DMS 273 (cell line): ENCODE results near the gene SGCG.

Experiments used
- DNase-seq: peaks from one replicate; lab custom pipeline; 2025; ENCODE audit not compliant: unreplicated experiment; lab: John Stamatoyannopoulos, UW

Gene SGCG

DNA sequence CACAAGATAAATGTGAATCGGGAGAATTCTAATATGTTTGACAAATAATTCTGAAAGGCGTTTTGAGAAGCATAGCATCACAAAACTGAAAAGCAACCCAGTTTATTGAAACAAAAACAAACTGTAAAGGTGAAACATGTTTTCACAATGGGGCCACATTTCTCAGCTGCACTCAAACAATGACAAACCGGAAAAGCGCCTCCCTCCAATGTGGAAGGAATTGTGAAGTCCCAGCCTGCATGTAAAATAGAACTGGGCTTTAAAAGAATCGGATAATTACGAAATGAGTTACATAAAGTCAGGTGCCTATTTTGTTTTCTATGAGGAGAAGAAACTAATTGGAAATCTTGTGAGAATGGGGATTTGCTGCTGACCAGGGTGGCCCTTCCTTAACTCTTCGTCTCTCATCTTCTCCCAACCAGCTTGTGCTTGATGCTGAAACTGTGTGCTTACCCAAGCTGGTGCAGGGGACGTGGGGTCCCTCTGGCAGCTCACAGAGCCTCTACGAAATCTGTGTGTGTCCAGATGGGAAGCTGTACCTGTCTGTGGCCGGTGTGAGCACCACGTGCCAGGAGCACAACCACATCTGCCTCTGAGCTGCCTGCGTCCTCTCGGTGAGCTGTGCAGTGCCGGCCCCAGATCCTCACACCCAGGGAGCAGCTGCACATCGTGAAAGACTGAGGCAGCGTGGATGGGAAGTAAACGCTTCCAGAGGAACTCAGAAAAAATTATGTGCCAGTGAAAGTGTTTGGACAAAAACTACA is 143.3 kb downstream of the SGCG start:
- no peak for DNase-seq

DNA sequence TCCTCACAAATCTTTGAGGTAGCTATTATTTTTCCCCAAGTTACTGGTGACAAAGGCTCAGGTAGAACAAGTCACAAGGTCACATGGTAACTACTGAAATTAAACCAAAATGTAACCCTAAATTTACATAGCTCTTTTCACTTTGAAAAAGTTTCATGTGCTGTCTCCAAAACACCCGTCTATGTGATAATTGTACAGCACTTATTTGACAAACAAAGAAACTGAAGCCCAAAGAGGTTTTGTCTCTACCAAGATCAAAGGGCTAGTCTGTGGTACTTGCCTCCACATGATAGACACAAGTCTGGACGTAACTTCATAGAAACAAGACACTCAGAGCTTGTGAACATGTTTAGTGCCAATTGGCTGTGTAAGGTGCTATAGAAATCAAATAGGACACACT is 144.4 kb downstream of the SGCG start:
- no peak for DNase-seq

DNA sequence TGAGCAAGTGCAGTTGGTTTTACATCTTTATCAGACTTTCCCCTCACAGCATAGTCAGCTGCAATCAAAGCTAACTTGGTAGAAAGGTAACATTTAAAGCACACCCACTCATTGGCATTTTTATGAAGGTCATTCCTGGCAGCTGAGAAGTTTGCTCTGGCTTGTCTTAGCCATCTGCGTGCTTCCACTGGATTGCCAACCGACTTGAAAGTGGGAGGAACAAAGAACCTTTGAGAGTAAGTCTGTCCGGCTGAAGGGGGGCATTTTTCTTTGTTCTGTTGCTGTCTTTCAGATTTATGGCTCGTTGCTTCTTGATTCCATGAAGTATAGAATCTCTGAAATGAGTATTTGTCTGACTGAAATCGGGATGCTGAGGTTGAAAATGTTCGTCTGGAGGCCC is 149.6 kb downstream of the SGCG start:
- no peak for DNase-seq

DNA sequence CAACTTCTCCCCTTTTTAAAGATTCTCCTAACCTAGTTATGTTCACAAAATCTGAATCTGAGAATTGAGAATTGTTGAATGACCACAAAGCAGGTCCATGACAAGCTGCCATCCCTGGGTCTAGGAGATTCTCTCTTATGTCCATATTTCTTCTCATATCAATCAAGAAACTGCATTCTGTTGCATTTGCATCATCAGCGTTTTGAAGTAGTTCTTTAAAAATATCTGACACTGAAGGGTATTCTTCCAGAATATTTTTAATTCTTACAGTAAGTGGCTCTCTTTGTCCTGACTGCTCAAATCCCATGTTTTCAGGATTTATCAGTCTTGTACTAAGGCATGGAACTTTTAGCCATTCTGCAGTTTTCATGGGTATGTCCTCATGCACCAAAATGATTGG is 158.4 kb downstream of the SGCG start:
- no peak for DNase-seq

DNA sequence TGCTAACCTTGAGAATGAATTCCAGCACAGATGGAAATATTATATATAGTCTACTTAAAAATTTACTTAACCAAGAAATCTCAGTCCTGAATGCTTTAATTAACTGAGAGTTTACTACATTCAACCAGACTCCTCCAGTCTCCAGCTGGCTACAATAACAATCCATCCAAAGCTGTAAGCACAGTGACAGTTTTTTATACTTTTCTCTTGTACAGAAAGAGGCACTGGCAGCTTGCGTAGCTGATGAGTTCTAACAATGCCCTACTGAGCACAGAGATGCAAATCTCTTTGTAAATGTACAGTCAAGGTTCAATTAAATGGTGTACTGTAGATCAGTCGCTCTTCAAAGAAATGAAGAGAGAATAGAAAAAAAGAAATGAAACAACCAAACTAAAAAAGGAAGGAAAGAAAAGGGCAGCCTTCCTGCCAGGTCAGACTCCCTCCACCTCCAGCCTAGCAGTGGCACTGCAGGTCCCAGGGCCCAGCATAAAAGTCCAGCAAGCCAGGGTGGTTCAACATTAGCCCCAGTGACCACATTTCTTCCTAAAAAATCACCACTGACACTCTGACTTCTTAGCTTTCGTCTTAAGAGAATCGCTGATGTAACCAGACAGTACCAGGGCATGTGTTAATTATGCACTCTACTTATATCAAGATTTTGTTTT is 164.3 kb downstream of the SGCG start:
- no peak for DNase-seq

DNA sequence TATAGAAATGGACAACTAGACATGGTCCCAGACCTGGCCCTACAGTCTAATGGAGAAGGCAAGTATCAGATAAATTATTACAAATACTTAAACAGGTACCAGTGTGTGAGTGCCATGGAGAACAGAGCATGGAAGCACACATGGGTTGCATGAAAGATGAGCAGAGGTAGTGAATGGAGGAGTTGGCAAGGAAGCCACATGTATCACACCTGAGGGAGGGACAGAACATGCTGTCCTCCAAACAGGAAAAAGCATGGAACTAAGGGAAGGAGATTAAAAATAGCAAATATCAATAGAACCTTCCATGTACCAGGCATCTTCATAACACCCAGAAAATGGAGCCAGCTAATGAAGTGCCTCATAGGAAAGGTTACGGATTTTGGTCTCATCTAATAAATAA is 166.8 kb downstream of the SGCG start:
- no peak for DNase-seq

DNA sequence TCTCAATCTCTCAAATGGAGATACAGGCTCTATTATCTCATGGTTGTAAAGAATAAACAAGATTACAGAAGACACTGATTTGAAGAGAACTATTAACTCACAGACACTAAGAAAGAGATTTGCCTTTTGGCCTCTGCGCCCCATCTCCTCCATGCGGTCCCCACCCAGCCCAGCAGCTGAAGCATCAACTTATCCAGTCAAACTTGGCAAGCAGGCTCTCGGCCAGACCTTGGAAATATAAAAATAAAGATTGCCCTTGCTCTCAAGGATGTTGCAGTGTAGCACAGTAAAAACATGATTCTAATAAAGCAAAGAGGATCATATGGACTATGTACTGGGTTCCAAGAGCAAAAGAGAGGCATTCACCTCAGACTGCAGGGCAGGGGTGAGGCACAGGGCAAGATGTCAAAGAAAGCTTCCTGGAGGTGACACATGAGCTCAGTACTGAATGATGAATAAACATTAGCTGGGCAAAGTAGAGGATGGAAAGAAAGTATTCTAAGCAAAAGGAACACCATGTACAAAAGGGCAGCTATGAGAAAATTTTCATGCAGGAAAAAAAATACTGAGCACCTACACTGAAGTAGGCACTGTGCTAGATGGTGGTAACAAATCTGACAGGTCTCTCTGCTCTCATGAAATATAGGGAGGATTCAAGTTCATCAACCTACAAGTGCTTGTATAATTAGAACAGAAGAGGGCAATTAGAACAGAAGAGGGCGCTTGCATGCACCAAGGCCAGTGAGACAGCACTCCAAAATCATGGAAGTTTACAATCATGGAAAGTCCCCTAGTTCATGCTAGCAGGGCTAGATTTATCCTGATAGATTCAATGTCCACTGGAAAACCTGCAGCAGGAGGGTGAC is 167.7 kb downstream of the SGCG start:
- DNase-seq, result no peak

DNA sequence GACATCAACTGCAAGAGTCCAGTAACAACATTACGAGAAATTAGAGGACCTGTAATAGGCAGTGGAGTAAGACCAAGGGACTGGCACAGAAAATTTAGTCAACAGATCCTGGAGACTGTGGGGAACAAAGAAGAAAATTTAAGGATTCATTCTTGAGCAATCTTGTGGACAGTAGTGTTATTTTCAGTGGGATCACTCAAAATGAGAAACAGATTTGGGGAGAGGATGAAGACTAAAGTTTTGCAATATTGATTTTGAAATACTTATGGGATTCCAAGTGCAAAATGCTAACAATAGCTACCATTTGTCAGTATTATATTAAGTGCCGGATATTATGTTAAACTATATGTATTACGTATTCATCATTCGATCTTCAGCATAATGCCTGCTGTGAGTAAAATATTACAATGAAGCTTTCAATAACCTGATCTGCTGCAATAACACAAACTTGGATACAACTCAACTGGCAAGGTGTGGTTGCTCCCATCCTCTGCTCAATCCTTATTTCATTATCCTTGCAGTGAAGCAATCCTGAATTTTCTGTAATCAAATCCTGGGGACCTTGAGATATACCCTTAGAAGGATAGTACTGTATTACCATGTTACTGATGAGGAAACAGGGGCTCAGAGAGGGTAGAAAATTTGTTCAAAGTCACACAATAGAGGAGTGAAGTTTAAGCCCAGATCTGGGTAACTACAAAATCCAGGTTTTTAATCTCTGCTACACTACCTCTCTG is 168.6 kb downstream of the SGCG start:
- no peak for DNase-seq

DNA sequence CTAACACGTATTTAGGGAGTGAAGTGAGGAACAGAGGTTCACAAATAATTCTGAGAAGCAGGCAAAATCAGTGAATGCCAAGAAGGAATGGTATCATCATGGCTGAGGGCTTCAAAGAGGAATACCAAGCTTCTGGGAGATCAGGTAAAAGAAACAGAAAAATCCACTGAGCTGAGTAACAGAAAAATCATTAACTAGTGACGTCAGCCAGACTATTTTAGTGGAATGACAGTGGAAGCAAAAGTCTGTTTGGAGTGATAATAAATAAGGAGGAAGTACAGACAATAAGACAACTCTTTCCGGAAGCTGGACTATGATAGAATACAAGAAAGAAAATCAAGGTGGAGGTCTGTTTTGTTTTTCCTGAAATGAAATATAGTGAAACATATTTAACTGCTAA is 169.2 kb downstream of the SGCG start:
- DNase-seq, result no peak

DNA sequence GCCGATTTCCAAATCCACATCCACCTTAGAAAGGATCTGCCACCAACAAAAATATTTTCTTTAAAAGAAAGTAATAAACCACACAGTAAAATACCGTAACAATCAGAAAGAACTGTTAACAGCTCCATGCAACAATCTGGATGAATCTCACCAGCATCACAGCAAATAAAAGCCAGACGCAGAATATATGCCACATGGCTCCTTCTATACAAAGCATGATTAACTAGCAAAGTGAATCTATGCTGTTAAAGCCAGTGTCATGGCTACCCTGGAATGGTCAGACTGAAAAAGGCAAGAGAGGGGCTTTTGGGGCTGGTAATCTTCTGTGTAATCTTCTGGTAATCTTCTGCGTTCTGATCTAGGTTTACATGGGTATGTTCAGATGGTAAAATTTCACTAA is 171.4 kb downstream of the SGCG start:
- no peak for DNase-seq

DNA sequence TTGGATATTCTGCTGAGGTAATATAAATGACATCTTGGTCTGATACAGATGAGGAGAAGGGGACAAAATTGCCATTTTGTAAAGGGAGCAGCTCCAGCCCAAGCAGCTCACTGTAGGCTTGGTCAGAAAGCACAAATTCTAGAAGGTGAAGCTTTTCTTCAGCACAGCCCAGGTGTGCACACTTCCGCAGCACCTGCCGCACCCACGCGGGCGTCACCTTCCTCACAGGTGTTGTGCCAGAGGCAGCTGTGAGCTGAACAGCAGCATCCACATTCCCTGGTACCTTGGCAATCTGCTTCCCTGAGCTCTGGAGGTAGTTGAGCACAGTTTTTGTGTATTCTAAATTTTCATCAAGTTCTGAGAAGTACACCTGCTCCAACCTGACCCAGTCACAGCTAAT is 173.7 kb downstream of the SGCG start:
- no peak for DNase-seq

DNA sequence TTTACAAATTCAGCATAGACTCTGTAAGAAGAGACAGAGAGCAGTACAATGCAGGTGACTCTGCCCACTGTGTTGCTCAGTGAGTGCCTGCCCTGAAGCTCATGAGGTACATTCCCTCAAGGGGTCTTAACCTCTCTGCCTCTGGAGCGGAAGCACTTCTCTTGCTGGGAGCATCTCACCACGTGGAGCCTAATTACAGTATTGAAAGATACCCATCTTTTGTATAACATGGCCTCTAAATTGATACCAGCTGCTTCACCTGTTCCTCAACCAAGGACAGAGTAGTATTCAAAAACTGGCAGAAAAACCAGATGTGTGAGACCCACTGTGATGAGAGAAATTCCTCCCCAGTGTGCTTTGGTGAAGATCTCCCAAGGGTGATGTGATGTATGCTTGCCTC is 175.6 kb downstream of the SGCG start:
- no peak for DNase-seq

DNA sequence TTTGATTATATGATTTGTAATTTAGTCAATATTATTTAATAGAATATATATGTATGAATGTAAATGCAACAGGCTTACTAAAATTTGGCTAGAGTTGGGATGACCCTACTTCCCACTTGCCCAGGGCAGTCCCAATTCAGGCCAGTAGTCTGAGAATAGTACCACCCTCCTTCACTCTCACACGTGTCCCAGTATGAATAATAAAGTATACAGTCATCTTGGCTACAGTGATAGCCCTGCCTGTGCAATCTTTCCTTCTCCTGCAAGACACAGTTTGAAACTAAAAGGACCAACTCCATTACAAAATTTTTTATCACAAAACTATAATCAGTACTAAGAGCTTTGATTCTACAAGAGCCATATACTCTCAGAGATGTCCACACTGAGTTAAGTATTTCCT is 176.6 kb downstream of the SGCG start:
- DNase-seq, result no peak

DNA sequence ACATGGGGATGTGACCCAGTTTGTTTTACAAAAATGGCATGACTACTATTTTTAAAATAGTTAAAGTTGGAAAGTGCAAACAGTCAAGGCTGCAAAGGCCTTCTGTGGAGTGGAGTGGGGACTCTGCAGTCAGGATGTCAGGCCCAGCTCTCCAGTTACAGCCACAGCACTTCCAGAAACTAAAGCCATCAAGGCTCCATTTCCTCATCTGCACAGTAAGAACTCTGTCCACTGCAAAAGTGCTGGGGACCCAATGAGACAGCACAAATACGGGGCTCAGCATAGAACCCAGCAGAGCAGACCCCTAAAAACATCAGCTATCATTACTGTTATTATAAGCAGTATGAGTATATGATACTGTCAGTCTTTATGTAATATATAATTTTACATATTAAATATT is 179.1 kb downstream of the SGCG start:
- DNase-seq, result no peak

DNA sequence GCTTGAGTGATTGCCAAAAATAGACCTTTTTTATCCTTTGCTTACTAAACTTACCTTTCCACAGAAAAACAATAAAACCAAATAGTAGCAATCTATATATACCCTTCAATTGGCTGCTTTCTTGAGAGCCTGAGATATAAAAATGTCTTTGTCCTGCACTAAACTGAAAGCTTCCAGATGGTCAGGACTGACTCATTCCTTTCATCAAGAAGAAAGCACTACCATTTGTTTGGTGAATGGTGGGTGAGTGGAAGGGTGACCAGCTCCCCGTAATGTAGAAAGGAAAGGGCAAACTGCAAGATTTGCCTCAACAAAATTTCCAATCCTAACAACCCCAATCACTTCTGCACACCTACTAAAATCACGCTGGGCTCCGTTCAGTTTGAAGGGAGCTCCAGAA is 184.9 kb downstream of the SGCG start:
- no peak for DNase-seq

DNA sequence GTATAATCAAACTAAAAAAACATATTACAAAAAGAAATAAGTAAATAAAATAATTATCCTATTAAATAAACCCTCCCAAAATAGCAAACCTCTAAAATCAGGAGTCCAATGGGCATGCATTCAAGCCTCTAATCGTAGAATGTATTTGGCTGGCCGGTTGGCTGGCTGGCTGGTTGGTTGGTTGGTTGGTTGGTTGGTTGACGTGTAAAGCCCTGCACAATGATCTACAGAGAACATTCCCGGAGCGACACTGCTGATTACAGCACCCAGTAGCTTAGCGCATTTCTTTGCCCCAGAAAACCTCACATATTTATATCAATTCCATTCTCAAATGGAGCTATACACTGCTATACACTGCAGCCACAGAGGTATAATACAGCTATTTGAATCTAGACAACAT is 187.1 kb downstream of the SGCG start:
- no peak for DNase-seq

DNA sequence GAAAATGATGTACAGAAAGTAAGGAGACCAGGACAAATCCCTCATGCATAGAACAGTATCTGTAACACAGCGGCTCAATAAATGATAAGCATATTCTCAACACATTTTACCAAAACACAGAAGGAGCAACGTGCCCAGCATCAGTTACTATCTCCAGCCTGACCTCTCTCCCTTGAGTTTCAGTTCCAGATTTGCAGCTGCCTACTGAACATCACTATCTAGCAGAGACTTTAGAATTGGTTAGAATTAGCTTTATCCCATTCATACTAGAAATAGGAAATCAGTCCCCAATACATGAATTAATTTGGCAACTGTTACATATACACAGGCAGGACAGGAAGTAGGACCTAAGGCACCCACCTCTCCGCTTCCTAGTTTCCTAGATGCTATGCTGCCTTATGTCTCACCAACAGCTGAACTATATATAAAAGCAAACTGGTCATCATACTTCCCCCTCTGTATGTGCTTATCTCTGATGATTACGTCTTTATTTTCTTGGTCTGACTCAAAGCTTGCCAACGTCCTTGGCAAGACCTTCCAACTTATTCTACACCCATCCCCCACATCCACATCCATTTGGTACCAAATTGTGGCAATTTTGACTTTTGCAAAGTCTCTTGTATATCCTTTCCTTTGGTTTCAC is 191.6 kb downstream of the SGCG start:
- DNase-seq, result no peak
